GM21619 (cell line): Measurements from ENCODE around the gene RIMS1.
A peak's percentile ranks its signal among the peaks of the same experiment; 100 is the strongest.

Experiments used
- ATAC-seq: cut with Tn5 transposase; IDR thresholded peaks from one replicate; pipeline ENCODE4 v1.9.1; 2021; ENCODE audit not compliant: unreplicated experiment

RIMS1 gene

GRCh38 chr6:72094506-72094905, 208.2 kb downstream of the RIMS1 start:
- ATAC-seq, result no peak

- ATAC-seq, result no peak
Measured at GRCh38 chr6:72102561-72102960, 216.2 kb downstream of the RIMS1 start.

- ATAC-seq, result no peak
Measured at GRCh38 chr6:72111611-72112010, 225.3 kb downstream of the RIMS1 start.

GRCh38 chr6:72130327-72130726, 244.0 kb downstream of the RIMS1 start:
- ATAC-seq, result no peak

GRCh38 chr6:72132427-72132826, 246.1 kb downstream of the RIMS1 start:
- ATAC-seq, result no peak

- ATAC-seq, result no peak
Measured at GRCh38 chr6:72132851-72133250, 246.5 kb downstream of the RIMS1 start.

GRCh38 chr6:72133324-72133723, 247.0 kb downstream of the RIMS1 start:
- no peak for ATAC-seq

- ATAC-seq, result no peak
Measured at GRCh38 chr6:72140795-72141194, 254.4 kb downstream of the RIMS1 start.

GRCh38 chr6:72149715-72150114, 263.4 kb downstream of the RIMS1 start:
- ATAC-seq, result no peak

GRCh38 chr6:72151742-72152141, 265.4 kb downstream of the RIMS1 start:
- no peak for ATAC-seq

- no peak for ATAC-seq
Measured at GRCh38 chr6:72175916-72176315, 289.6 kb downstream of the RIMS1 start.

GRCh38 chr6:72182337-72183246, 296.2 kb downstream of the RIMS1 start:
- ATAC-seq, result peak; percentile 58

- no peak for ATAC-seq
Measured at GRCh38 chr6:72203983-72204382, 317.6 kb downstream of the RIMS1 start.

GRCh38 chr6:72205500-72205899, 319.1 kb downstream of the RIMS1 start:
- no peak for ATAC-seq

- ATAC-seq, result no peak
Measured at GRCh38 chr6:72206606-72207005, 320.3 kb downstream of the RIMS1 start.

- ATAC-seq, result no peak
Measured at GRCh38 chr6:72212686-72213085, 326.3 kb downstream of the RIMS1 start.

GRCh38 chr6:72213654-72214053, 327.3 kb downstream of the RIMS1 start:
- no peak for ATAC-seq

- no peak for ATAC-seq
Measured at GRCh38 chr6:72216222-72217068, 330.1 kb downstream of the RIMS1 start.

GRCh38 chr6:72217626-72218025, 331.3 kb downstream of the RIMS1 start:
- ATAC-seq, result no peak

GRCh38 chr6:72218125-72218524, 331.8 kb downstream of the RIMS1 start:
- peak; percentile 84 for ATAC-seq

GRCh38 chr6:72219536-72219935, 333.2 kb downstream of the RIMS1 start:
- ATAC-seq, result no peak

- no peak for ATAC-seq
Measured at GRCh38 chr6:72238021-72238420, 351.7 kb downstream of the RIMS1 start.
